ENCODE measurements around the gene CBR1.

DNA sequence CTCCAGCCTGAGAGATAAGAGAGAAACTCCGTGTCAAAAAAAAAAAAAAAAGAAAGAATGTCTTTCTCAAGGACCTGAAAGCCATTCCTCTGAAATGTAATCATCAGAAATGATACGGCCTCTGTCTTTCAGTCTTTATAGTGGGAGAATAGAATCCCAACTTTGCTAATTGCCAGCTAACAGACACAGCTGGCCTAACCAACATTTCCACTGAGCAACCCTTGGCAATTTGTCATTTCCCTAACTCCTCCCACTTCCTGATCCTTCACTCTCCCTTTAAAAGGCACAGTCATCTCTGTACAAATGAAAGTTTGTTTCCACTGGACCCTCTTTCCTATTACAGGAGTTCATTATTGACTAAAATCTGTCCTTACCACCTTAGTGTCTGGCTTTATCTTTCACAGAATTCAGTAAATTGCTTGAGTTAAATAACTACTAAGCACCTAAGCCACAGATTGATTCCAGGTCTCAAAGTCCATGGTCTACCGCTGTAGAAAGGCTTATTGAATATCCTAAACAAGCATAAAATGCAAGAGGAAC, 4.3 kb upstream of the CBR1 start:
- TF ChIP-seq ZNF232 (CRISPR knock-in tag; IDR thresholded peaks at IDR 0.05; ENCODE audit: borderline replicate concordance) (no peak), AGO2 (optimal IDR thresholded peaks at IDR 0.05; ENCODE audit: low read depth, low read length) (no peak), PHB2 (IDR thresholded peaks at IDR 0.05; ENCODE audit: partially characterized antibody) (no peak), ATF3 (CRISPR knock-in tag; IDR thresholded peaks at IDR 0.05) (no peak)
